Mesenchymal stem cell (in vitro differentiated cells and primary cell): ENCODE measurements around the gene LIPM. TPM values are rescaled to one million over a fixed set of nuclear protein-coding genes. Genes with fewer than 3 reads are reported as not detected.

Experiments used
- DNase-seq: peaks from one replicate; pipeline ENCODE4 v3.0.0-alpha.2; 2013
- H2AFZ ChIP-seq: one replicate; pipeline ENCODE4 v1.6.1; 2013; ENCODE audit warnings: low read depth, mild to moderate bottlenecking, control low read depth, inconsistent platforms, low read length, moderate library complexity
- H2AK5ac ChIP-seq: 2 replicates; pipeline ENCODE4 v1.6.1; 2013; ENCODE audit warnings: low read length, moderate library complexity, mild to moderate bottlenecking, inconsistent platforms; ENCODE audit not compliant: severe bottlenecking
- H2BK120ac ChIP-seq: one replicate; pipeline ENCODE4 v1.6.1; 2013; ENCODE audit warnings: low read depth, mild to moderate bottlenecking, inconsistent platforms, low read length, moderate library complexity
- H2BK12ac ChIP-seq, 2 experiments: one replicate each; pipeline ENCODE4 v1.6.1; 2013; ENCODE audit warnings: inconsistent platforms in 2 of 2, low read length in 2 of 2, mild to moderate bottlenecking in 2 of 2, moderate library complexity in 2 of 2, control low read depth in 1 of 2
- H2BK15ac ChIP-seq: one replicate; pipeline ENCODE4 v1.6.1; 2013; ENCODE audit warnings: mild to moderate bottlenecking, low read depth, inconsistent platforms; ENCODE audit not compliant: poor library complexity, severe bottlenecking
- H2BK5ac ChIP-seq: 2 replicates; pipeline ENCODE4 v1.6.1; 2013; ENCODE audit warnings: low read depth, mild to moderate bottlenecking, low read length, control low read depth, inconsistent platforms; ENCODE audit not compliant: poor library complexity, severe bottlenecking
- H3K14ac ChIP-seq, 2 experiments: one replicate each; pipeline ENCODE4 v1.6.1; 2013; ENCODE audit warnings: inconsistent platforms in 2 of 2, low read length in 2 of 2, control low read depth in 1 of 2, mild to moderate bottlenecking in 1 of 2, moderate library complexity in 1 of 2
- H3K18ac ChIP-seq, 2 experiments: one replicate each; pipeline ENCODE4 v1.6.1; 2013; ENCODE audit warnings: inconsistent platforms in 2 of 2, low read length in 2 of 2, control low read depth in 1 of 2, low read depth in 1 of 2, mild to moderate bottlenecking in 1 of 2
- H3K23ac ChIP-seq, 2 experiments: one replicate each; pipeline ENCODE4 v1.6.1; 2013; ENCODE audit warnings: inconsistent platforms in 2 of 2, low read length in 2 of 2, mild to moderate bottlenecking in 2 of 2, moderate library complexity in 2 of 2, control low read depth in 1 of 2
- H3K27ac ChIP-seq: 2 replicates; pipeline ENCODE4 v1.5.1; 2013; ENCODE audit warnings: mild to moderate bottlenecking, moderate library complexity, low read length, control low read depth, inconsistent platforms; ENCODE audit not compliant: poor library complexity, severe bottlenecking
- H3K27me3 ChIP-seq, 2 experiments: 2 replicates each; pipeline versions ENCODE4 v1.6.1 to v1.7.0; 2013; ENCODE audit warnings: low read length in 2 of 2, mild to moderate bottlenecking in 2 of 2, moderate library complexity in 2 of 2, control low read depth in 1 of 2, inconsistent platforms in 1 of 2; ENCODE audit not compliant: control insufficient read depth in 1 of 2, insufficient read depth in 1 of 2
- H3K36me3 ChIP-seq, 2 experiments: 2 replicates each; pipeline versions ENCODE4 v1.6.1 to v1.7.0; 2013; ENCODE audit warnings: low read length in 2 of 2, control low read depth in 1 of 2, inconsistent platforms in 1 of 2, low read depth in 1 of 2, mild to moderate bottlenecking in 1 of 2; ENCODE audit not compliant: insufficient read depth in 2 of 2, control insufficient read depth in 1 of 2
- H3K4ac ChIP-seq, 2 experiments: one replicate each; pipeline ENCODE4 v1.6.1; 2013; ENCODE audit warnings: inconsistent platforms in 2 of 2, low read length in 2 of 2, mild to moderate bottlenecking in 2 of 2, moderate library complexity in 2 of 2, control low read depth in 1 of 2, low read depth in 1 of 2
- H3K4me1 ChIP-seq: 2 replicates; pipeline ENCODE4 v1.6.1; 2013; ENCODE audit warnings: low read depth, low read length, control low read depth; ENCODE audit not compliant: control insufficient read depth, insufficient read depth
- H3K4me2 ChIP-seq: 2 replicates; pipeline ENCODE4 v1.6.1; 2013; ENCODE audit warnings: low read length, mild to moderate bottlenecking, inconsistent platforms; ENCODE audit not compliant: poor library complexity, severe bottlenecking
- H3K4me3 ChIP-seq, 2 experiments: 2 replicates each; pipeline versions ENCODE4 v1.5.1 to v1.7.0; 2013; ENCODE audit warnings: low read length in 2 of 2, mild to moderate bottlenecking in 2 of 2, control low read depth in 1 of 2, low read depth in 1 of 2; ENCODE audit not compliant: insufficient read depth in 1 of 2
- H3K79me1 ChIP-seq: replicated peaks from 2 replicates; pipeline ENCODE4 v1.6.1; 2013; ENCODE audit warnings: mild to moderate bottlenecking, control low read depth, low read length, inconsistent platforms; ENCODE audit not compliant: poor library complexity, severe bottlenecking
- H3K9ac ChIP-seq: 2 replicates; pipeline ENCODE4 v1.7.0; 2013; ENCODE audit warnings: mild to moderate bottlenecking, low read length, moderate library complexity
- H3K9me3 ChIP-seq: 2 replicates; pipeline ENCODE4 v1.7.0; 2013; ENCODE audit warnings: mild to moderate bottlenecking, low read length; ENCODE audit not compliant: control insufficient read depth
- H4K8ac ChIP-seq: one replicate; pipeline ENCODE4 v1.6.1; 2013; ENCODE audit warnings: inconsistent platforms, mild to moderate bottlenecking, low read length, moderate library complexity
- H4K91ac ChIP-seq: one replicate; pipeline ENCODE4 v1.6.1; 2013; ENCODE audit warnings: mild to moderate bottlenecking, low read length, inconsistent platforms
- WGBS: methylation state at CpG from one replicate; pipeline ENCODE4 v1.1.7; 2013; ENCODE audit warnings: mixed read lengths; 5-methylcytosine and 5-hydroxymethylcytosine counted together
- polyA plus RNA-seq, 2 experiments: library from polyadenylated mRNA; stranded (reverse); fragments of 200-250 nt; gene quantifications; one replicate each; pipeline ENCODE4 v1.2.3, GENCODE V29; 2013

The LIPM gene, protein sequence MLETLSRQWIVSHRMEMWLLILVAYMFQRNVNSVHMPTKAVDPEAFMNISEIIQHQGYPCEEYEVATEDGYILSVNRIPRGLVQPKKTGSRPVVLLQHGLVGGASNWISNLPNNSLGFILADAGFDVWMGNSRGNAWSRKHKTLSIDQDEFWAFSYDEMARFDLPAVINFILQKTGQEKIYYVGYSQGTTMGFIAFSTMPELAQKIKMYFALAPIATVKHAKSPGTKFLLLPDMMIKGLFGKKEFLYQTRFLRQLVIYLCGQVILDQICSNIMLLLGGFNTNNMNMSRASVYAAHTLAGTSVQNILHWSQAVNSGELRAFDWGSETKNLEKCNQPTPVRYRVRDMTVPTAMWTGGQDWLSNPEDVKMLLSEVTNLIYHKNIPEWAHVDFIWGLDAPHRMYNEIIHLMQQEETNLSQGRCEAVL
- not detected for polyA plus RNA-seq (2013, experiment 1 of 2)
- polyA plus RNA-seq (2013, experiment 2 of 2), result not detected

DNA sequence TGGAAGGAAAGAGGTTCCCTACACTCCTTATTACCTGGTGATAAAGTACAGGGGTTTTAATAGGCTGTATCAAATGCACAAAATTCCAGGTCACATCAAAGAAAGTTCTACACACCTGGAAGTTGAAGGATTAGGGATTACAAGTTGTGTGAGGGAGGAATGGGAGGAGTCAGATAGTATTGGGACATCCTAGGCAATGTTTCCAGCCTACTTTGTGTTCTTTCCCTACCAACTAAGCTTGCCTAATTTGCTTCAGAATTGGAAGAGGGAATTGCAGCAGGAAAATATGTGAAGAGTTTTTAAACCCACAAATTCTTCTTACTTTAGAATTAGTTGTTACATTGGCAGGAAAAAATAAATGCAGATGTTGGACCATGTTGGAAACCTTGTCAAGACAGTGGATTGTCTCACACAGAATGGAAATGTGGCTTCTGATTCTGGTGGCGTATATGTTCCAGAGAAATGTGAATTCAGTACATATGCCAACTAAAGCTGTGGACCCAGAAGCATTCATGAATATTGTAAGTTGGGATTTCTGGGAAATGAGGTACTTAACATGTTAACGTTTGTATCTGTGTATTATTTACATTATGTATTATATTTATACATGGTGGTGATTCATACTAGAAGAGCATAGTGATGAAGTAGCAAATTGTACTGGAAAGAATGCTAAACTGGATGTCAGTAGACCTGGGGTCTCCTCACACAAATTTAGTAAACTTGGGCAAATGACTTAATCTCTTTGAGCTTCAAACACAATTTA lies at the start of gene LIPM:
LIPM (plus strand) TSS at position 208 of the 763 bp plus-strand sequence; CDS start at position 375, 167 bp downstream.
- no peak within 1 kb of the TSS for H3K4me2 ChIP-seq
- H2BK120ac ChIP-seq, result no peak within 1 kb of the TSS
- no peak within 1 kb of the TSS for H2BK12ac ChIP-seq
- H3K4me3 ChIP-seq, result no peak within 1 kb of the TSS
- H3K9me3 ChIP-seq, result no peaks in the 10 kb centered on the region
- no peaks in the 10 kb centered on the region for H3K36me3 ChIP-seq
- no peak within 1 kb of the TSS for H2AK5ac ChIP-seq
- H3K23ac ChIP-seq, result no peak within 1 kb of the TSS
- no peak within 1 kb of the TSS for H2AFZ ChIP-seq
- H3K4ac ChIP-seq, result no peak within 1 kb of the TSS
- no peak within 1 kb of the TSS for H4K8ac ChIP-seq
- H3K79me1 ChIP-seq, result no peaks in the 10 kb centered on the region
- no peak within 1 kb of the TSS for H3K27ac ChIP-seq
- no peak within 1 kb of the TSS for H2BK5ac ChIP-seq
- WGBS, result 87% methylated on average over 1 of the region's 2 CpGs
- H3K14ac ChIP-seq, result no peak within 1 kb of the TSS
- H3K27me3 ChIP-seq, result no peaks in the 10 kb centered on the region
- DNase-seq, result no peak
- H3K9ac ChIP-seq, result no peak within 1 kb of the TSS
- H3K18ac ChIP-seq, result no peak within 1 kb of the TSS
- no peak within 1 kb of the TSS for H4K91ac ChIP-seq
- H3K4me1 ChIP-seq, result no peaks in the 10 kb centered on the region
- H2BK15ac ChIP-seq, result no peak within 1 kb of the TSS

DNA sequence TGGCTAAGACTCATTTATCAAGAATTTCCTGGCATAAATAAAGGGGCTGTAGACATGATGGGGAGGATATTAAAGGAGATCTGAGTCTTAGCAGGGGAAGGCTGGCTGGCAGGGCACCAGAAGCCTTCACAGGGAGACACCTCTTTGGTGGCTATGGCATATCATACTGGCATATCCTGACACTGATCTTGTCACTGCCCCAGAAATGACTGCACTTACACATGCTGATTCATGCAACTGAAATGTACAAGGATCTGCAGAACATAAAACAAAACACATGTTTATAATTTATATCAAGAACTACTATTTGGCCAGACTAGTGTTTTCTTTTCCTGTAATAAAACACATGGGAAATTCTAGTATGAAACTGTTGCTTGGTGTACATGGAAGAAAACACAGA lies 48.2 kb upstream of the LIPM start:
- H4K91ac ChIP-seq, result no peak overlapping the region
- H3K36me3 ChIP-seq, result no peaks in the 10 kb centered on the region

GRCh38 chr10:88755753-88756152 lies 46.8 kb upstream of the LIPM start:
- H2BK12ac ChIP-seq, result no peak overlapping the region
- H3K36me3 ChIP-seq, result no peaks in the 10 kb centered on the region
- WGBS, result 93% methylated on average over 3 of the region's 3 CpGs
- H2BK15ac ChIP-seq, result no peak overlapping the region
- DNase-seq, result no peak
- H2BK5ac ChIP-seq, result no peak overlapping the region
- no peak overlapping the region for H2AFZ ChIP-seq
- H4K91ac ChIP-seq, result no peak overlapping the region
- H3K18ac ChIP-seq, result no peak overlapping the region
- no peaks in the 10 kb centered on the region for H3K9me3 ChIP-seq
- H3K23ac ChIP-seq, result no peak overlapping the region
- H3K4me3 ChIP-seq, result no peak overlapping the region
- no peak overlapping the region for H3K4ac ChIP-seq
- no peak overlapping the region for H3K27ac ChIP-seq
- no peak overlapping the region for H3K4me2 ChIP-seq
- H3K14ac ChIP-seq, result no peak overlapping the region
- no peak overlapping the region for H3K9ac ChIP-seq
- no peak overlapping the region for H2BK120ac ChIP-seq
- no peaks in the 10 kb centered on the region for H3K4me1 ChIP-seq
- H3K79me1 ChIP-seq, result no peaks in the 10 kb centered on the region
- no peaks in the 10 kb centered on the region for H3K27me3 ChIP-seq
- no peak overlapping the region for H2AK5ac ChIP-seq
- no peak overlapping the region for H4K8ac ChIP-seq

More for the DNA sequence above, 48.2 kb upstream of the LIPM start:
- DNase-seq, result peak; percentile 17
- peaks cover 7% of the 10 kb centered on the region for H3K9me3 ChIP-seq
- H3K4me3 ChIP-seq, result peak overlapping the region in 1 of 2 experiments; percentile 25
- H2BK15ac ChIP-seq, result no peak overlapping the region
- H3K79me1 ChIP-seq, result no peaks in the 10 kb centered on the region
- no peak overlapping the region for H2BK120ac ChIP-seq
- no peak overlapping the region for H2BK12ac ChIP-seq
- H2AK5ac ChIP-seq, result no peak overlapping the region
- no peak overlapping the region for H4K8ac ChIP-seq
- H3K27ac ChIP-seq, result no peak overlapping the region
- H3K14ac ChIP-seq, result no peak overlapping the region
- peak overlapping the region; percentile 7 for H3K9ac ChIP-seq
- H3K23ac ChIP-seq, result no peak overlapping the region
- no peak overlapping the region for H3K18ac ChIP-seq
- no peaks in the 10 kb centered on the region for H3K27me3 ChIP-seq
- no peak overlapping the region for H2AFZ ChIP-seq
- no peak overlapping the region for H3K4ac ChIP-seq
- H3K4me1 ChIP-seq, result no peaks in the 10 kb centered on the region
- H3K4me2 ChIP-seq, result no peak overlapping the region
- no peak overlapping the region for H2BK5ac ChIP-seq

DNA sequence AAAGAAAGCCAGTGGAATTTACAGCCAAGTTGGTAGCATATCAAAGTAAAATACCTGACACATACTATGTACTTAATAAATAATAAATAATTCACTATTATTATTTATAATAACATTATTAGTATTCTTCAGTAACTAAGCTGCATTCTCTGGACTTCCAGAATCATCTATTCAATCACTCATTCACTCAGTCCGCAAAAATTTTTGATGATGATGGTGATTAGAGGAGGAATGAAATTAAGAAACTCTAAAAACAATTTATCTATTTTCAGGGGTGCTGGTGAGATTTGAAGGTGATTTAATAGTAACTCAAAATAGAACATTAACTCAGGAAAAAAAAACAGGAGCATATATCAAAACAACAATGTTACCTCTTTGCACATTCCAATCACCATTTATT lies 45.9 kb upstream of the LIPM start:
- Histone ChIP-seq H3K27me3 (no peaks in the 10 kb centered on the region), H2BK120ac (no peak overlapping the region), H3K36me3 (no peaks in the 10 kb centered on the region), H3K14ac (no peak overlapping the region), H2BK12ac (no peak overlapping the region), H2AFZ (no peak overlapping the region), H3K4me1 (no peaks in the 10 kb centered on the region), H3K79me1 (no peaks in the 10 kb centered on the region), H3K27ac (no peak overlapping the region), H3K18ac (no peak overlapping the region), H3K23ac (no peak overlapping the region), H3K4me2 (no peak overlapping the region), H4K91ac (no peak overlapping the region), H2AK5ac (no peak overlapping the region), H3K4me3 (no peak overlapping the region), H3K9ac (no peak overlapping the region), H3K4ac (no peak overlapping the region), H2BK5ac (no peak overlapping the region), H3K9me3 (no peaks in the 10 kb centered on the region), H4K8ac (no peak overlapping the region), H2BK15ac (no peak overlapping the region)
- no CpG with 5 or more reads among the region's 1 CpG for WGBS
- DNase-seq, result no peak
